Keratinocyte (primary cell): ENCODE results near the gene CRISPLD2. TPM values are rescaled to one million over a fixed set of nuclear protein-coding genes. Genes with fewer than 3 reads are reported as not detected.

Experiments used
- DNase-seq: peaks from one replicate; pipeline ENCODE4 v3.0.0-alpha.2; 2011; ENCODE audit warnings: low read depth, missing footprints, low spot score
- FAIRE-seq: peaks from 2 replicates; lab custom pipeline; 2011; peaks lifted over from hg19 to GRCh38; lab: Jason Lieb, UNC
- H2AFZ ChIP-seq: 2 replicates; pipeline ENCODE4 v1.6.0; 2012; ENCODE audit warnings: low read length, control low read depth, inconsistent platforms; ENCODE audit not compliant: control insufficient read depth
- H3K27ac ChIP-seq: 2 replicates; pipeline ENCODE4 v1.5.1; 2011; ENCODE audit warnings: low read length; ENCODE audit not compliant: control insufficient read depth, insufficient read depth
- H3K27me3 ChIP-seq: 3 replicates; pipeline ENCODE4 v1.6.0; 2011; ENCODE audit warnings: low read length; ENCODE audit not compliant: control insufficient read depth, insufficient read depth; ENCODE audit errors: extremely low read depth
- H3K36me3 ChIP-seq, 2 experiments: 2 replicates in 1 of 2; 3 replicates in 1 of 2; pipeline ENCODE4 v1.5.1; 2011; ENCODE audit warnings: low read length in 2 of 2, mild to moderate bottlenecking in 1 of 2; ENCODE audit not compliant: control insufficient read depth in 2 of 2, insufficient read depth in 2 of 2; ENCODE audit errors: extremely low read depth in 1 of 2
- H3K4me1 ChIP-seq: 3 replicates; pipeline ENCODE4 v1.5.1; 2011; ENCODE audit warnings: low read length; ENCODE audit not compliant: control insufficient read depth, insufficient read depth; ENCODE audit errors: extremely low read depth
- H3K4me2 ChIP-seq: 3 replicates; pipeline ENCODE4 v1.6.0; 2011; ENCODE audit warnings: low read depth, low read length; ENCODE audit not compliant: control insufficient read depth, insufficient read depth; ENCODE audit errors: extremely low read depth
- H3K4me3 ChIP-seq, 3 experiments: fragments of 200-600 bp in 1 of 3; sonication (generic) in 1 of 3; 2 replicates in 2 of 3; 3 replicates in 1 of 3; pipeline ENCODE4 v1.5.1; 2011 to 2016; ENCODE audit warnings: low read length in 3 of 3, mild to moderate bottlenecking in 3 of 3, control low read depth in 2 of 3, inconsistent platforms in 1 of 3, low read depth in 1 of 3, mixed read lengths in 1 of 3, mixed run types in 1 of 3, moderate library complexity in 1 of 3; ENCODE audit not compliant: control insufficient read depth in 2 of 3, insufficient read depth in 2 of 3; ENCODE audit errors: extremely low read depth in 1 of 3
- H3K79me2 ChIP-seq: 2 replicates; pipeline ENCODE4 v1.6.0; 2012; ENCODE audit warnings: low read length; ENCODE audit not compliant: control insufficient read depth, insufficient read depth
- H3K9ac ChIP-seq: 3 replicates; pipeline ENCODE4 v1.6.0; 2011; ENCODE audit warnings: low read length; ENCODE audit not compliant: control insufficient read depth, insufficient read depth; ENCODE audit errors: extremely low read depth
- H3K9me1 ChIP-seq: 3 replicates; pipeline ENCODE4 v1.6.0; 2011; ENCODE audit warnings: low read length; ENCODE audit not compliant: control insufficient read depth, insufficient read depth; ENCODE audit errors: extremely low read depth
- H3K9me3 ChIP-seq: 2 replicates; pipeline ENCODE4 v1.5.1; 2012; ENCODE audit warnings: low read depth, low read length; ENCODE audit not compliant: control insufficient read depth
- H4K20me1 ChIP-seq: 3 replicates; pipeline ENCODE4 v1.6.0; 2011; ENCODE audit warnings: low read length; ENCODE audit not compliant: control insufficient read depth, insufficient read depth; ENCODE audit errors: extremely low read depth
- CTCF ChIP-seq, 3 experiments: IDR thresholded peaks in 1 of 3; conservative IDR thresholded peaks in 1 of 3; optimal IDR thresholded peaks in 1 of 3; 2 replicates in 2 of 3; 3 replicates in 1 of 3; pipeline versions ENCODE3 to v1.5.1; 2011; ENCODE audit warnings: low read length in 3 of 3, mild to moderate bottlenecking in 3 of 3, moderate library complexity in 2 of 3, control low read depth in 1 of 3, inconsistent platforms in 1 of 3; ENCODE audit not compliant: insufficient read depth in 2 of 3; ENCODE audit errors: extremely low read depth in 1 of 3
- EZH2 ChIP-seq: IDR thresholded peaks from one replicate; pipeline ENCODE4 v1.6.1; 2012; ENCODE audit warnings: inconsistent platforms, mild to moderate bottlenecking, low read length, moderate library complexity
- dilution Hi-C: fragments of 300-500 bp; cut with MboI; formaldehyde crosslinking; loops from one replicate; pipeline ENCODE4 v1.7.0; 2020; ENCODE audit warnings: low sequenced_read_pairs; ENCODE audit not compliant: extremely low pct_ligation_motif_present
- polyA plus RNA-seq, 5 experiments: library from polyadenylated mRNA; depleted of rRNA in 3 of 5; stranded (reverse) in 3 of 5; stranded (forward) in 1 of 5; unstranded in 1 of 5; fragments of >200 nt; gene quantifications; 1 replicate in 1 of 5; 2 replicates in 3 of 5; 3 replicates in 1 of 5; pipeline versions ENCODE4 v1.2.1 to v1.2.3, GENCODE V29; 2011 to 2012; ENCODE audit warnings: missing spikeins in 2 of 5, low read depth in 1 of 5, low replicate concordance in 1 of 5

Gene CRISPLD2
- polyA plus RNA-seq, 1 donor (not counting 4 experiments of a cell fraction or from before 2014, with no cell fraction given), result 1.2 TPM

DNA sequence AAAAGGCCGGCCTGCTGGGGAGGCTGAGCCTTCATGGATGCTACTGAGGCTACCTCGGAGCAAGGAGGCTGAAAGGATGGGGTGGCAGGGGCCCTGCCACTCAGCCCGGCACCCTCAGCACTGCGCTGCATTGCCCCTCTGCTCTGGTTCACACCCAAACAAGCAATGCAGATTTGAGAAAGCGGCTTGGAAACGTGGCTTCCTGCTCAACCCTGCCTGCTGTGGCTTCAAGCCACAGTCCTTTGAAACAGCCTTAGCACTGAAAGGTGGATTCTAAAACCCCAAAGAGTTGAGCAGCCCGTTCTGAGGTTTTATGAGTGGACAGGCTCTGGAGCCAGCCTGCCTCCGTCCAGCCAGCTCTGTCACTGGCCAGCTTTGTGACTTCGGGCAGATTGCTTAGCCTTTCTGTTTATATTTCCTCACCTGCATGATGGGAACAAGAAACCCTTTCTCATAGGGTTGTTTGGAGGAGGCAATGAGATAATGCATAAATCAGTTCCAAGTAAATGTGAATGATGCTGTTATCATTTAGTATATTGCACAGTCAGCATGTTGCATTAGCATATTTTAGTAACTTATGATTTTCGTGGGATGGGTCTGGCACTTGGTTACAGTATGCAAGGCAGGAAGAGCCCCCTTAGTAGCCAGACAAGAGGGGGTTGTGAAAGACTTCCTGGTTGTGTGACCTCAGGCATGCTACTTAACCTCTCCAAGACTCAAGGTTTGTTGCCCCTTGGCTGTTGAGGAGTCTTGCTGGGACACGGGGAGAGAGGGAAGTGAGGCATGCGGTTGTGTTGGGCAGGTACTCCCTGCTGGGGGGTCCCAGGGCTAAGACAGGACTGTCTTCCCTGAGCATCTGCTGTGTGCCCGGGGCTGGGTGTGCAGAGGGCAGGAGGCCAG lies 23.6 kb downstream of the CRISPLD2 start:
- Histone ChIP-seq H3K9me1 (no peaks in the 10 kb centered on the region), H3K4me1 (peaks cover 26% of the 10 kb centered on the region), H3K4me3 (no peak overlapping the region), H3K9me3 (no peaks in the 10 kb centered on the region), H4K20me1 (no peaks in the 10 kb centered on the region), H3K27ac (peak overlapping the region; percentile 26), H3K9ac (no peak overlapping the region), H3K27me3 (no peaks in the 10 kb centered on the region), H2AFZ (peak overlapping the region; percentile 73), H3K36me3 (no peaks in the 10 kb centered on the region), H3K4me2 (peak overlapping the region; percentile 60), H3K79me2 (no peaks in the 10 kb centered on the region)
- no peak for DNase-seq
- dilution Hi-C loops, result no loop called here
- no peak for TF ChIP-seq EZH2
- no peak for TF ChIP-seq CTCF (optimal IDR thresholded peaks at IDR 0.05 in 1 of 3, IDR thresholded peaks at IDR 0.05 in 1 of 3, conservative IDR thresholded peaks at IDR 0.05 in 1 of 3; ENCODE audit: extremely low read depth in 1 of 3, insufficient read depth in 2 of 3, low read length in 3 of 3)
- FAIRE-seq, result no peak

DNA sequence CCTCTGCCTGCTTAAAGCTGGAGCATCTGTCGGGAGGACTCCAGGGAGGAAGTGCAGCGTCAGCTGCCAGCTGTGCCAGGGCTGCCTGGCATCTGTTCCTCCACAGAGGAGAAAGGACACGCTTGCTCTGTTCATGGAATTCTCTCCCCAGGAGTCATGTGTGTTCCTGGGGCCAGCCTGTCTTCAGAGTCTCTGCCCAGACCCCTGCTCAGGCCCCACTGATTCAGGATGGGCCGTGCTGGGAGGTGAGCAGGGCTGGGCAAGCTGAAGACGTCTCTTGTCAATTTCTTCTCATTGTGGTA lies 24.2 kb downstream of the CRISPLD2 start:
- Histone ChIP-seq H3K27ac (no peak overlapping the region), H3K79me2 (no peaks in the 10 kb centered on the region), H4K20me1 (no peaks in the 10 kb centered on the region), H3K27me3 (no peaks in the 10 kb centered on the region), H3K4me3 (no peak overlapping the region), H2AFZ (no peak overlapping the region), H3K4me2 (no peak overlapping the region), H3K9me1 (no peaks in the 10 kb centered on the region), H3K9me3 (no peaks in the 10 kb centered on the region), H3K4me1 (peaks cover 22% of the 10 kb centered on the region), H3K36me3 (no peaks in the 10 kb centered on the region), H3K9ac (no peak overlapping the region)
- dilution Hi-C loops, result no loop called here
- no peak for FAIRE-seq
- no peak for TF ChIP-seq EZH2
- no peak for TF ChIP-seq CTCF (optimal IDR thresholded peaks at IDR 0.05 in 1 of 3, IDR thresholded peaks at IDR 0.05 in 1 of 3, conservative IDR thresholded peaks at IDR 0.05 in 1 of 3; ENCODE audit: extremely low read depth in 1 of 3, insufficient read depth in 2 of 3, low read length in 3 of 3)
- DNase-seq, result no peak
